ENCODE data around the gene RNFT2.
A peak's percentile ranks its signal among the peaks of the same experiment; 100 is the strongest.

RNFT2 gene

GRCh38 chr12:116737774-116738657 lies at the start of gene RNFT2, which contains the start of gene SPRING1:
TSS of gene RNFT2 (plus strand) at chr12:116738315. CDS start at chr12:116740498, 2,183 bp downstream.
TSS of gene SPRING1 (minus strand) at chr12:116738069. CDS start at chr12:116737900, 169 bp downstream.
- peak; percentile 93 to 98 (median 96) for DNase-seq

- DNase-seq: no peak
These were observed 48.6 kb upstream of the RNFT2 start for GRCh38 chr12:116689521-116689920.

- no peak for DNase-seq
These were observed 48.0 kb upstream of the RNFT2 start for GRCh38 chr12:116689979-116690744.

- DNase-seq: no peak
These were observed 46.9 kb upstream of the RNFT2 start for GRCh38 chr12:116691205-116691604.

- no peak for DNase-seq
These were observed 46.5 kb upstream of the RNFT2 start for GRCh38 chr12:116691636-116692035.

GRCh38 chr12:116692605-116693004 lies 45.5 kb upstream of the RNFT2 start:
- DNase-seq: no peak

GRCh38 chr12:116693286-116694227 lies 44.6 kb upstream of the RNFT2 start:
- DNase-seq: no peak

- DNase-seq: no peak
These were observed 43.3 kb upstream of the RNFT2 start for GRCh38 chr12:116694653-116695463.

GRCh38 chr12:116695464-116695725 lies 42.7 kb upstream of the RNFT2 start:
- DNase-seq: no peak

- no peak for DNase-seq
These were observed 40.8 kb upstream of the RNFT2 start for GRCh38 chr12:116697305-116697704.

GRCh38 chr12:116697716-116698115 lies 40.4 kb upstream of the RNFT2 start:
- DNase-seq: no peak

GRCh38 chr12:116698116-116698515 lies 40.0 kb upstream of the RNFT2 start:
- DNase-seq: no peak

GRCh38 chr12:116698554-116699075 lies 39.5 kb upstream of the RNFT2 start:
- DNase-seq: no peak

- DNase-seq: no peak
These were observed 38.0 kb upstream of the RNFT2 start for GRCh38 chr12:116700066-116700465.

- DNase-seq: no peak
These were observed 36.7 kb upstream of the RNFT2 start for GRCh38 chr12:116701432-116701831.

GRCh38 chr12:116703214-116703795 lies 34.8 kb upstream of the RNFT2 start:
- DNase-seq: peak in 3 of 4 experiments; percentile 24 to 53 (median 40)

GRCh38 chr12:116707751-116708150 lies 30.4 kb upstream of the RNFT2 start:
- no peak for DNase-seq

GRCh38 chr12:116708826-116709756 lies 29.0 kb upstream of the RNFT2 start:
- peak in 2 of 4 experiments; percentile 20 to 35 for DNase-seq

- no peak for DNase-seq
These were observed 28.3 kb upstream of the RNFT2 start for GRCh38 chr12:116709768-116710167.
